NCI-H2081 treated with DMSO at 0.1 percent for 48 hours (cell line): Measurements from ENCODE around the gene POLDIP3.

Experiments
- DNase-seq: peaks from one replicate; lab custom pipeline; 2025; lab: John Stamatoyannopoulos, UW

The POLDIP3 gene

DNA sequence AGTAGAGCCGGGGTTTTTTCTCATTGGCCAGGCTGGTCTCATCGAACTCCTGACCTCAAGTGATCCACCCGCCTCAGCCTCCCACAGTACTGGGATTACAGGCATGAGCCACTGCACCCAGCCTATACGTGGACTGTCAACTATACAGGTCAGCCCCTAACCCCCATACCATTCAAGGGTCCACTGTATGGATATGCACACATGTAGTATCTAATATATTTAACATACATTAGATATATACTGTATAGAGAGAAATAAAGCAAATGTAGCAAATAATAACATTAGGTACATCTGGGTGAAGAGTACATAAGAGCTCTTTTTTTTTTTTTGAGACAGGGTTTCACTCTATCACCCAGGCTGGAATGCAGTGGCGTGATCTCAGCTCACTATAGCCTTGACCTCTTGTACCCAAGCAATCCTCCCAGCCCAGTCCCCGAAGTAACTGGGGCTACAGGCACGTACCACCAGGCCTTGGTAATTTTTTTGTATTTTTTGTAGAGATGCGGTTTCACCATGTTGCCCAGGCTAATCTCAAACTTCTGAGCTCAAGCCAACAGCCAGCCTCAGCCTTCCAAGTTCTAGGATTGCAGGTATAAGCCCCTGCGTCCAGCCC, 27.2 kb upstream of the POLDIP3 start:
- DNase-seq, result no peak

DNA sequence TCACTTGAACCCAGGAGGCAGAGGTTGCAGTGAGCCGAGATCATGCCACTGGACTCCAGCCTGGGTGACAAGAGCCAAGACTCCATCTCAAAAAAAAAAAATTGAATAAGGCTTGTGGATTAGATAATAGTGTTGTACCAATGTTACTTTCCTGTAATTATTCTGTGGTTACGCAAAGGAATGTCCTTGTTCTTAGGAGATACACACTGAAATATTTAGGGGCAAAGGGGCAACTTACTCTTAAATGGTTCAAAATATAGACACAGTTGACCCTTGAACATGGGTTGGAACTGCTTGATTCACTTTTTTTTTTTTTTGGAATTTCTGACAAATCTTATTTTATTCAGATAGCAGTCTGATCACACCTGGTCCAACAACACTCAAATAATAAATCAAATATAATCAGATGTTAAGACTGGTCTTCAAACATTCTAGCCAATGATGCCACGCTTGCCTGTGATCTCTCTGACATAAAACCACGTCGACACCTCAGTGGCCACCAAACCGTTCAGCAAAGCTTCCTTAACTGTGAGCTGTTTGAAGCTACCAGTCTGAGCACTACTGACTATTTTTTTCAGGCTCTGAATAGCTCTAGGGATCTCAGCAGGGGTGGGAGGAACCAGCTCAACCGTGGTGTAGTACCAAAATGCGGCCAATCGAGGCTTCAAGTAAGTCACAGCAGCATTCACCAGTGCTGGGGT, 25.0 kb upstream of the POLDIP3 start:
- DNase-seq, result no peak

DNA sequence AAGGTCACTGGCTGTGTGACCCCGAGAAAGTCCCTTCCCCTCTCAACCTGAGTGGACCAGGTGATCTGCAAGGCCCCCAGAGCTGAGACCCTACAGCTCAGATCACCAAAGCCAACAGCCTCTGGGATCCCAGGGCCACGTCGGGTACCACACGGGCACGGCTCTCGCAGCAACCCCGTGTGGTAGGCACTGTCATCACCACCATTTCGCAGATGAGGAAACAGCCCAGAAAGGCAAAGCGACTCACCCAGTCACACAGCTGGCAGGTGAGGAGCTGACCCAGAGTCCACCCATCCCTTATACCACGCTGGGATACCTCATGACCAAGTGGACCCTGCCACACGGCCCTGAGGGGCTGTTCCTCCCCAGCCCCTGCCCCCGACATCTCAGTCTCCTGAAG, 22.9 kb upstream of the POLDIP3 start:
- DNase-seq, result no peak

DNA sequence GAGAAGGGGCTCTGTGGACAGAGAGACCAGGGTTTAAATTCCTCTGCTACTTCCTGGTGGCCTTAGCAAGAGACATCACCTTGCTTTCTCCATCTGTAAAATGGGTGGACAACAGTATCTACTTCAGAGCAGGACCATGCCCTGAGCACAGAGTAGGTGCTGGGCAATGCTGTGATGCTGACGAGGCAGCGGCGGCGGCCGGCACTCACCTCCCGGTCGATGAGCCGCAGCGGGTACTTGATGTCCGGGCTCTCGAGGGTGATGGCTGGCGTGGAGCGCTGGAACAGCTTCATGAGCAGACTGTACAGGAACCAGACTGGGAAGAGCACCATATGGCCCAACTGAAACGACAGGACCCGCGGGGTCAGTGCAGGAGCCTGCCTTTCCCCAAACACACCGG, 21.8 kb upstream of the POLDIP3 start:
- DNase-seq, result no peak

DNA sequence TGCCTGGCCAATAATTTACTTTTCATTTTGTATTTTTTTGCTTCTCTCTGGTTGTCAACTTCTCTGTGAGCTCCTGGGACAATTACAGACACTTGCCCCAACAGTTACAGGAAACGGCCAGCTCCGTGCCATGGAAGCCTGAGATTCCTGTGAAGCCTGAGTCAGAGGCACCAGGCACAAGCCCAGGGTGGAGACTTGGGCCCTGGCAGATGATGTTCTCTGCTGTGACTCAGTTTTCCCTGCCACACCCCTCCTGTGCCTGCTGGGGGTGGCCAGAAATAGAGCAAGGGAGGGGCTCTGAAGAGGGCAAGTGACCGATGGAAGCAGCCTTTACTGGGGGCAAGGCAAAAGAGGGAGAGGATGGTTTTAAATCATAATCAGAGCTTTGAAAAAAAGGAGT, 20.8 kb upstream of the POLDIP3 start:
- DNase-seq, result no peak

DNA sequence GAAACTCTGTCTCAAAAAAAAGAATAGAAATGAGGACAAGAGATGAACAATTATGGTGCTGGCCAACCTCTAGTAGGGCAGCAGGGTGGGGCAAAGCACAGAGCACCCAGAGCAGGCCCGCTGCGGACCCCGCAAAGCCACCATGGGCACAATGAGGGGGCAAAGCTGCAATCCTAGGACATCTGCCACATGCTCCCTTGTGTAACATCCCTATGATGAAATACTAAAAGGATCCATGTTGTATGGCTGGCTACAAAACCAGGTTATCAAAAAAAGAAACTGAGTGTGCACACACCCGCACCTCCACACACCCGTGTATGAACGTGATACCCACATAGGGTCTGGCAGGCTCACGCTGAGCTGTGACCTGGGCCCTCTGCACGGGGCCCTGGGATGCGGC, 18.3 kb upstream of the POLDIP3 start:
- no peak for DNase-seq

DNA sequence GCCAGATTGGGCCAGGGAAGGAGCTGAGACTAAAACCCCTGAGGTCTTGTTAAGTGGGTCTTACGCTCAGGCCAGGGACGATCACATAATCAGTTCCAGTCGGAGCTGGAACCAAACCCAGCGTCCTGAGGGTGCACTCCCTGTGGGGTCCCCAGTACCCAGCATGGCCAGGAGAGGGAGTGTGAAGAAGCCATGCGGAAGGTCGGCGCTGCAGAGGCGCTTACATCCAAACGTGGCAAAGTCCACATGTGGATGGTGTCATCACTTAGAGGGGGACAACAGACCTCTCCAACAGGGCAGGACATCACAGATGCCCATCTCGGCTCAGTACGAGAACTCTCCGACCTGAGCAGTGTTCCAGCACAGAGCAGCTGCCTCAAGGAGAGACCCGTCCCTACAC, 17.4 kb upstream of the POLDIP3 start:
- no peak for DNase-seq

DNA sequence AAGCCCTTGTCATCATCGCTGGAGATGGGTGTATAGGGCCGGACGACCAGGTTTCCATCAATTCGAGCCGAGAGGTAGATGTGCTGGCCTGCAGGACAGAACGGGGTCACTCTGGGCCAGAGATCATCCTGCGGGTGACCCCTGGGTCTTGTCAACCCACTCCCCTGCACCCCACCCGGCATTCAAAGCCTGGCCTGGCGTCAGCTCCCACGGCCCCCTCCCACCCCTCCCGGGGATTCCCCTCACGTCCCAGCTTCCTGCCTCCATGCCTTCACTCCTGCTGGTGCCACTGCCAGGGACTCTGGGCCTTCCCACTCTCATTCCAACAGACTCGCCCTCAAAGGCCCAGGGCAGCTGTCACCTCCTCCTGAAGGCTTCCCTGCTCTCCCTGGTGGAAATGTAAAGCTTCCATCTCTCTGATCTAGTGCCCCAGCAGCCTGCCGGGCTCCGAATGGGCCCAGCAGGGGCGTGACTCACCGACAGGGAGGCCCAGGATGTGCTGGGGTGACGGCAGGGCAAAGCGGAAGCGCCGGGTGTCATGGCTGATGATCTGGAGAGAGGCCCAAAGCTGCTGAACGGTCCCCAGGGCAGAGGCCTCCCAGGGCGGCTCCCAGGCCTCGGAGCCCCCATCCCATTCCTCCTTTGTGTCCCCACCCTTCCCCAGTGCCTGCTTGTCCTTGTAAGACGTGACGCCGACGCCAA, 16.4 kb upstream of the POLDIP3 start:
- DNase-seq, result no peak

DNA sequence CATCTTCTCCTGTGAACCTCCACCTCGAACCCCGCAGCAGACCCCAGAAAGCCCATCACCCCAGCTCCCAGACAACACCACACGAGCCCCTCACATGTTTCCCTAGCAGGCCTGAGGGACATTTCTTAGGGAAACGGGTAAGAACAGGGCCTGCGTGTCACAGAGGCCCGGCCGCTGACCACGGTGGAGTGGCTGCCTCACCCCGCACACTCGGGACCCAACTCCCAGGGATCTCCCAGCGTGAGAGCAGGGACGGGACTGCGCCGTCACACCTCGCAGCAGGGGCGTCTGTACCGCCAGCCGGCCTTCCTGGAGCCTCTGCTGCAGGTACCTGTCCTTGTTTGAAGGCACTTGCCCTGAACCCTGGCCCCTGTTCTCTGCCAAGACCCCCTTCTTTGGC, 15.5 kb upstream of the POLDIP3 start:
- DNase-seq, result no peak

DNA sequence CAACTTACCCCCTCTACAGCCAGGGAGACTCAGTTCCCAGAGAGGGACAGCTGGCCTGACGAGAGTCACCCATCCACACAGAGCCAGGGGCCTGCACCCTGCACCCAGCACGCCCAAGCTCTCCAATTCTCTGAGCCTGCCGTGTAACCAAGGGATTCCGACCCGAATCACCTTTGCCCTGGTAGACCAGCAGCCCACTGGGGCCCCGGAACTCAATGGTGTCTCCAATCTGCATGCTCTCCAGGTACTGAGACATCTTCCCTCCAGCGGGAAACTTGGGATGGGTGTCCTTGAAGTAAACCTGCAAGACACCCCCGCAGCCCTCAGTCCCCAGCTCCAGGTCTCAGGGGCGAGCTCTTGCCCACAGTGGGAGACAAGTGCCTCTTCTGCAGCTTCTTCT, 13.3 kb upstream of the POLDIP3 start:
- no peak for DNase-seq

DNA sequence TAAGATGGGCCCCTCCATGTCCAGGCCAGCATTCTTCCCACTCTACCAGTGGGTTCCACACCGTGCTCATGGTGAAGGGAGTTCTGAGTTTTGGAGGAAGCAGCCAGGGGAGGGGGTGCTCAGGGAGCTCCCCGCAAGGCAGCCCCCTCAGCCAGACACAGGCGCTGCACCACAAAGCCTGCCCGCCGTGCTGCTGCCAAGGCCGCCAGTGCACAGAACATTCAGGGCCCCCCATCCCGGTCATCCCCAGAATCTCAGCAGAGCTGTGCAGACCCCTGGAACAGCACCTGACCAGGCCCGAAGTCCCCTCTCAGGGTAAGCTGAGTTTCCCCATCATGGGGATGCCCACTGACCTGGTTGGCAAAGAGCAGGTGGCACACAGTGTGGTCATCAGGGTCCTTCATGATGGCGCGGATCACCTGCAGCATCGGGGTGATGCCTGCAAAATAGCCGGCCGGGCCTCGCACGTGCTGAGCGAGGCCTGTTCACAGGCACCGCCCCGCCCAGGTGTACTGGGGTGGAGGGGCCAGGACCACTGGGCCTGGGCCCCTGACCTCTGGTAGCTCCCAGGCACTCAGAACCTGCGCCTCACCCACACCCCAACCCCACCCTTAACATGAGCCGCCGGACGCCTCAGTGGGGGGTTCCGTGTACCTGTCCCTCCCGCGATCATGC, 12.4 kb upstream of the POLDIP3 start:
- no peak for DNase-seq

DNA sequence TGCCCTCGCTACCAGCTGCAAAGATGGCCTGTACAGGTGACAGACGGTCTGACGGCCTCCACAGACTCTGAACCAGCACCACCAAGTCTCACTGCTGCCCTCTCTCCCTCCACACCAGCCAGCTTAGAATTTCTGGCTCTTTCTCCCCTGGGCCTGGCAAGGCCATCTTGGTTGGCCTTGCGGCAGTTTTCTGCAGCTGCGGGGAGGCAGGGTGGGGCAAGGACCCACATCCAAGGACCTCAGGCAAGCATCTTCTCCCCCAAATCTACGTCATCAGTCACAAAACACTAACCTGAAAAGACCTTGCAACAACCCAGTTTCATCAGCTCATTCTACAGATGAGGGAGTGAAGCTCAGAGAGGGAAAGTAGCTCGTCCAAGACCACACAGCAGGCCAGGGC, 11.7 kb upstream of the POLDIP3 start:
- no peak for DNase-seq

DNA sequence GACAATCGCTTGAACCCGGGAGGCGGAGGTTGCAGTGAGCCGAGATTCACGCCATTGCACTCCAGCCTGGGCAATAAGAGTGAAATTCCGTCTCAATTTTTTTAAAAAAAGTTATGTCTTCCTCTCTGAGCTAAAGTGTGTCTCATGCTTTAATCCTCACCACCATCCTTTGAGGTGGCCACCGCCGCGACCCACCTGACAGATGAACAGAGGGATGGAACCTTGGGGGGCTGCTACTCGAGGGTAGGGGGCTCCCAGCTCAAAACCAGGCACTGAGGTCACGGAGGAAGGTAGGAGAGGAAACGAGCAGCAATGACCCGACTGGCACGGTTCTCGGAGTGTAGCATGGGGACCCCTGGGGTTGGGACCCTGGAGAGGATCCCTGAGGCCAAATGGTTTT, 10.7 kb upstream of the POLDIP3 start:
- no peak for DNase-seq

DNA sequence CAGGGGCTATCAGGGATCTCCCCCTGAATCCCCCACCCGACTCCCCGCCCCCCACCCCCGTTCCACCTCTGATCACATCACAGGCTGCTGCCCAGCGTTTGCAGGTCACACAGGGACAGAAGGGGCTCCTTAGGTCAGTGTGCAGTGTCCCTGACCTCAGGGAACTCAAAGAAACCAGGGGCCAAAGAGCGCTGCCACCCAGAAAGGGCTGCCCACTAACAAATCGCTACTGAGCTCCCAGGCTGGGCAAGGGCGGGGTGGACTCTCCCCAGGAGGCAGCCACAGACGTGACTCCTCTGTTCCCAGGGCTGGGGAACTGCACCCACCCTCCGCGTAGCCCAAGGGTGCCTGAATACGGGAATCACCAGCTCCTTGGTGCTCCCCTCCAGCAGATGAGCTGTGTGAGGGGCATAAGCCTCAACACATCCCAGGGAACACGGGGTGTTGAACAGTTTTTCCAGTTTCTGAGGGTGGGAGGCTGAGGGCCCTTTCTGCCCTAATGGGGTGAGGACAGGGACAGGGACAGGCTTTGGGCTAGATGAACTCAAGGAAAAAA, 9.9 kb upstream of the POLDIP3 start:
- no peak for DNase-seq

DNA sequence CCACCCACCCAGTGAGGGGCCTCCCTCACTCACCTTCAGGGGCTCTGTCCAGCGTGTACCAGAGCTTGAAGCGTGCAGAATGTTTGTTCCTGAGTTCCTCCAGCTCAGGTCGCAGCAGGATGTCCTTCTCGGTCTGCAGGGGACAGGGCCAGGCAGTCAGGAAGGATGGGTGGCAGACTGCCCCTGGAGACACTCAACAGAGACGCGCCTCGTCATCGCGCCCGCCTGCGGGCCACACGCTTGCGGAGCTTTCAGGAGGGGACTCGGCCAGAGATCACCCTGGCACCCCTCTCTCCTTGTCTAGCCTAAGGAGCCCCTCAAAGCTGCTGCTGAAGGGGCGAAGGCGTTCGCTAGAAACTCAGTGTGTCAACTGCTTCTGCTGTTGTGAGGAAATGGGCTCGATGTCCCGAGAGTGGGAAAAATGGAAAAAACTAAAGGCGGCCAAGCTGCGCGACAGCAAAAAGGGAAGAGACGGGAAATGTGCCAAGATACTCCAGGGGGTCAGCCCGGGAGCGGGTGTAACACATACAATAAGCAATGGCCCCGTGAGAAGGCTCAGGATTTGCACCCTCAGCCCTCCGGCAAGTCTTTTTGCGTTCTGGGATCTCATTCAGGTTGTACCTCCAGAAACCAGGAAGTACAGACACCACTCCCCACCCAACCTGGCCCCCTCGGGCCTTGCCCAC, 9.2 kb upstream of the POLDIP3 start:
- no peak for DNase-seq

DNA sequence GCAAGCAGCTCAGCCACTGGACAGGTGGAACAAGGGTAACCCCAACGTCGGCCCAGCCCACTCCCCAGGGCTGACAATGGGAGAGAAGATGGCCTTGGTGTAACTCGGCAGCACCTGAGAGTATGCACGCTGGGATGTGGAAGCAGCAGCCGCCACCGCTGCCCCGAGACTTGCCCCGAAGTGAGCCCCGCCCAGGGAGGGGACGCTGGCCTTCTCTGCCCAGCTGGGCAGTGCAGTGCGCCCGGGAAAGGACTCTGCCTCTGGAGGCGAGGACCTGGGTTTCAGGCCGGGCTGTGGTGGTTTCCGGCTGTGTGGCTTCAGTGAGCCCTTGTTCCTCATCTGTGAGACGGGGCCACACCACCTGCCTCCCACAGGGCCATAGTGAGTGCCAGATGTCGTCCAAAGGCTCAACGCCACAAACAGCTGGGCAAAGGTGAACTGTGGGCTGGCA, 8.6 kb upstream of the POLDIP3 start:
- DNase-seq, result no peak

DNA sequence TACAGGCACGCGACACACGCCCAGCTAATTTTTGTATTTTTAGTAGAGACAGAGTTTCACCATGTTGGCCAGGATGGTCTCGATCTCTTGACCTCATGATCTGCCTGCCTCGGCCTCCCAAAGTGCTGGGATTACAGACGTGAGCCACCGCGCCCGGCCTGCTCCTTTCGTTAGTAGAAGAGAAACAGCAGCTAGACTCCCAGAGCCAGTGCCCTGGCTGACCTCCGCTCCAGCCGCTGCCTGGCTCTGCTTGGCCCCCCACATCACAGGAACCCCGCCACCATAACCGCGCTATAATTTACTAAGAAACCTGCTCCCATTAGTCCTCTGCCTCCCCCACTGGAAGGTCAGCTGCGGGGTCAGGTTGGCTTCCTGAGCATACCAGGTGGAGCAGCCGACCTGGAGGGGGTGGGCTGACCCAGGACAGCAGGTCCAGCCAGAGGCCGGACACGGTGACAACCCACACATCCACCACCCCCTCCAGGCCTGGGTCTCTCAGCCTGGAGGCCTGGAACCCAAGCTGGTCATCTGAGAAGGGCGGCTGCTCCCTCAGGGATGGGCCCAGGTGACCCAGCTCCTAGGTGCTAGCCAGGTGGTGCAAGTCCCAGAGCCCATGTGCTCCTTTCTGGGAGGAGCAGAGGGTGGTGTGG, 7.5 kb upstream of the POLDIP3 start:
- no peak for DNase-seq

DNA sequence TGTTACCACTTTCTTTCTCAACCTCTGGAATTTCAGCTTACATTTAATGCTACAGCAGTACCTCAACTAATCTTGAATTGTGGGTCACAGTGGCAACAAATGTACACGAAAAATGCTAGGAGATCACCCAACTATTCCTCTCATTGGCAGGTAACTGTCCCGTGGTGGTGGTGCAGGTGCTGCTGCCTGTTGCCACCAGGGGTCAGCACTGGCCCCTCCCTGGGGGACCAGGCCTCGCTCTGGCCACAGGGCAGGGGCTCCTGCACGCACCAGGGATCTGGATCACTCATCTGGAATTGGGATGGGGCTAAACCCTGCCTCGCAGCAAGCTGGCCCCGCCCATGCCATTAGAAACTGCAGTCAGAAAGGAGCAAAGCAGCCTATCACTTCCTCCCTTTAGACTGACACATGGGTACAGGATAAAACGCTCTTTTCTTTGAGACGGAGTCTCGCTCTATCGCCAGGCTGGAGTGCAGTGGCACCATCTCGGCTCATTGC, 6.9 kb upstream of the POLDIP3 start:
- DNase-seq, result no peak

DNA sequence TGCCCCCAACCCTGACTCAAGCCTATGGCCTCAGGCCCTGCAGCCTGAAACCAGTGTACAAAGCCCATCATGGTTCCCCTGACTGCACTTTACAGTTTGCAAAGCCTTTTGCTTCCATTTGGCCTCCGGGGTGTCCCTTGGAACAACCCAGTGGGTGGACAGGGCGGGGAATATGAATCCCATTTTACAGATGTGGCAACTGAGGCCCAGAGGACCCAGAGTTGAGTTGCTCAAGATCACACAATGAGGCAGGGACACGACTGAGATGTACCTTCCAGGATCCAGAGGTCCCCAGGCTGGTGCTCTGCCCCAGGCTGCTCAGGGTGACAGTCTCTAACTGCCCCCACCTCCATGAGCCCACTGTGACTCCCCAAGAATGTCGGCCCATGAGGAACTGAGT, 5.4 kb upstream of the POLDIP3 start:
- DNase-seq, result no peak

DNA sequence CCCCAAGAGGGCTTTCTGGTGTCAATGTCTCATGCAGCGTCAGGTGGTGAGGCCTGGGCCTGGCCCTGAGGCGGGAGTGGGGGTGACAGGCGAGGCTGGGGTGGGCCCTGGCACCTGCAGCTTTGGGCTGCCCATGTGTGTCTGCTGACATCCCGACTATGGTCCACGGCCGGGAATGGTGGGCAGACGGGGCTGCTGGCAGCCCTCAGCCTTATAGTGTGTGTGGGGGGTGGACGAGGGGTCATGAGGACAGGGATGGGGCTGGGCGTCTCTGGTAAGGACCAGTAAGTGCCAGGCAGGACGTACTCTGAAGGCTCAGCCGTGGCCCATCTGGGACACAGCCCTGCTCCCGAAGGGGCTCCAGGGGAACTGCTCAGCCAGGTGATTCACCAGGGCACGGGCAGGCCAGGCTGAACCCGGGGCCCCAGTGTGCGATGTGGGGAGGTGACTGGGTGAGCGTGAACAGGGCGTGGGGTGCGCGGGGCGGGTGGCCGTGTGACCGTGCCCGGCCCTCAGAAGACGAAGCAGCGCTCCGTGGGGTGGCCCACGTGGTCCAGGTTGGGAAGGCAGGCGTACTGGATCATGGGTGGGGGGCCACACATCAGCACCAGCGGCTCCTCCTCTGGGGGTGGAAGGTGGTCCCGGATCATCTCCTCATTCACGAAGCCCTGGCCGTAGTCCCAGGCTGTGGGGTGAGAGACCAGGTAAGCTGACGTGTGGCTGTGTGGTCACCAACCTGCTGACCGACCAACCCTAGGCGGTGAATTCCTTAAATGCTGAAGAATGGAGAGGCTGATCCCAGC, 4.8 kb upstream of the POLDIP3 start:
- no peak for DNase-seq
